Urothelium cell line (cell line): ENCODE data around the gene KHDC3L.

Source experiments
- DNase-seq: peaks from one replicate; pipeline ENCODE4 v3.0.0; 2011; ENCODE audit warnings: low spot score, mixed read lengths
- FAIRE-seq: peaks from 2 replicates; lab custom pipeline; 2011; peaks lifted over from hg19 to GRCh38; lab: Jason Lieb, UNC

KHDC3L gene

GRCh38 chr6:73362358-73362757, at the start of gene KHDC3L:
Gene KHDC3L (plus strand): TSS chr6:73362658. CDS start chr6:73362730, 72 bp downstream.
- FAIRE-seq (no peak), DNase-seq (no peak)

- no peak for FAIRE-seq
- DNase-seq: no peak
These were observed 47.6 kb upstream of the KHDC3L start for GRCh38 chr6:73314577-73315492.

GRCh38 chr6:73323323-73323722, 39.1 kb upstream of the KHDC3L start:
- no peak for DNase-seq
- no peak for FAIRE-seq

GRCh38 chr6:73325656-73326055, 36.8 kb upstream of the KHDC3L start:
- FAIRE-seq (no peak), DNase-seq (no peak)

GRCh38 chr6:73328790-73329189, 33.7 kb upstream of the KHDC3L start:
- no peak for FAIRE-seq

GRCh38 chr6:73329201-73329600, 33.3 kb upstream of the KHDC3L start:
- FAIRE-seq: no peak
- DNase-seq: no peak

More at GRCh38 chr6:73328790-73329189, 33.7 kb upstream of the KHDC3L start:
- DNase-seq: no peak

GRCh38 chr6:73339340-73339739, 23.1 kb upstream of the KHDC3L start:
- DNase-seq (peak; percentile 25), FAIRE-seq (no peak)

GRCh38 chr6:73340048-73340447, 22.4 kb upstream of the KHDC3L start:
- DNase-seq (no peak), FAIRE-seq (no peak)

- DNase-seq (no peak), FAIRE-seq (no peak)
These were observed 21.1 kb upstream of the KHDC3L start for GRCh38 chr6:73341335-73341734.

GRCh38 chr6:73342174-73342573, 20.3 kb upstream of the KHDC3L start:
- FAIRE-seq (no peak), DNase-seq (no peak)

- DNase-seq (no peak), FAIRE-seq (no peak)
These were observed 19.3 kb upstream of the KHDC3L start for GRCh38 chr6:73343164-73343563.

- no peak for DNase-seq
- FAIRE-seq: no peak
These were observed 13.8 kb upstream of the KHDC3L start for GRCh38 chr6:73348550-73349204.

GRCh38 chr6:73349311-73349710, 13.1 kb upstream of the KHDC3L start:
- no peak for DNase-seq
- no peak for FAIRE-seq

- FAIRE-seq (no peak), DNase-seq (no peak)
These were observed 8.5 kb upstream of the KHDC3L start, which contains the start of gene DPPA5 for GRCh38 chr6:73353636-73354593. Gene DPPA5 (minus strand): TSS chr6:73354276. CDS start chr6:73354225, 51 bp downstream.

GRCh38 chr6:73362869-73363536, 545 bp downstream of the KHDC3L start:
- DNase-seq: no peak
- FAIRE-seq: no peak

- FAIRE-seq (no peak), DNase-seq (no peak)
These were observed 1.0 kb downstream of the KHDC3L start for GRCh38 chr6:73363537-73363875.

GRCh38 chr6:73364121-73364520, 1.7 kb downstream of the KHDC3L start:
- DNase-seq (no peak), FAIRE-seq (no peak)

- DNase-seq (no peak), FAIRE-seq (no peak)
These were observed 2.1 kb downstream of the KHDC3L start for GRCh38 chr6:73364549-73364948.

- FAIRE-seq: no peak
- no peak for DNase-seq
These were observed 5.4 kb downstream of the KHDC3L start for GRCh38 chr6:73367761-73368355.

- no peak for FAIRE-seq
- no peak for DNase-seq
These were observed 6.2 kb downstream of the KHDC3L start for GRCh38 chr6:73368675-73369074.
